Activated naive CD4-positive, alpha-beta T cell treated with anti-CD3 and anti-CD28 coated beads, Interleukin-2, amount 10 ng/mL, durations not matched to agents 7 days and 5 days (primary cell): ENCODE measurements around the gene KLF11.

Source experiments
- CTCF ChIA-PET: fragments of 350-600 bp; sonication (Branson Sonifier 250); formaldehyde crosslinking; loops from one replicate; lab custom pipeline; 2021; ENCODE audit warnings: antibody characterized with exemption; lab: Charles Lee
- DNase-seq: peaks from one replicate; pipeline ENCODE4 v3.0.0-alpha.2; 2020
- H3K27ac Mint-ChIP-seq: one replicate; pipeline ENCODE4 v1.8.0; 2021; ENCODE audit warnings: mild to moderate bottlenecking, moderate library complexity, mixed read lengths
- H3K27me3 Mint-ChIP-seq: one replicate; pipeline ENCODE4 v1.8.0; 2021; ENCODE audit warnings: mild to moderate bottlenecking, mixed read lengths
- H3K36me3 Mint-ChIP-seq: one replicate; pipeline ENCODE4 v1.8.0; 2021; ENCODE audit warnings: mixed read lengths
- H3K4me1 Mint-ChIP-seq: one replicate; pipeline ENCODE4 v1.8.0; 2021; ENCODE audit warnings: mixed read lengths
- H3K4me3 Mint-ChIP-seq: one replicate; pipeline ENCODE4 v1.8.0; 2021; ENCODE audit warnings: mild to moderate bottlenecking, moderate library complexity, mixed read lengths
- H3K9me3 Mint-ChIP-seq: one replicate; pipeline ENCODE4 v1.8.0; 2021; ENCODE audit warnings: mixed read lengths

Gene KLF11

GRCh38 chr2:10052216-10052615 lies 8.9 kb downstream of the KLF11 start:
- no peaks in the 10 kb centered on the region for H3K9me3 Mint-ChIP-seq
- CTCF ChIA-PET, result interaction anchor here (0.6 to 7.2 kb wide), 9 partner anchors 14 to 383 kb away, joined by 3 to 110 read pairs (median 4); no protein-coding TSS in a partner anchor
- peaks cover 22% of the 10 kb centered on the region for H3K27me3 Mint-ChIP-seq
- peaks cover 3% of the 10 kb centered on the region for H3K4me1 Mint-ChIP-seq
- no peak overlapping the region for H3K4me3 Mint-ChIP-seq
- DNase-seq, result no peak
- no peak overlapping the region for H3K27ac Mint-ChIP-seq
- H3K36me3 Mint-ChIP-seq, result peaks cover 23% of the 10 kb centered on the region

GRCh38 chr2:10053351-10053750 lies 10.0 kb downstream of the KLF11 start:
- H3K27me3 Mint-ChIP-seq, result peaks cover 34% of the 10 kb centered on the region

GRCh38 chr2:10054424-10054823 lies 11.1 kb downstream of the KLF11 start:
- Mint-ChIP-seq H3K27me3 (peaks cover 38% of the 10 kb centered on the region), H3K27ac (no peak overlapping the region), H3K4me1 (peaks cover 6% of the 10 kb centered on the region), H3K9me3 (no peaks in the 10 kb centered on the region), H3K4me3 (no peak overlapping the region), H3K36me3 (peaks cover 17% of the 10 kb centered on the region)
- CTCF ChIA-PET, result interaction anchor here (1.3 kb wide), 1 partner anchor 241 kb away, joined by 10 read pairs; no protein-coding TSS in a partner anchor
- DNase-seq, result no peak

More at GRCh38 chr2:10053351-10053750, 10.0 kb downstream of the KLF11 start:
- peaks cover 18% of the 10 kb centered on the region for H3K36me3 Mint-ChIP-seq
- H3K9me3 Mint-ChIP-seq, result no peaks in the 10 kb centered on the region
- H3K4me1 Mint-ChIP-seq, result peaks cover 6% of the 10 kb centered on the region
- CTCF ChIA-PET, result interaction anchor here (0.7 to 1.2 kb wide), 3 partner anchors 13 to 254 kb away, joined by 3 to 4 read pairs (median 3); no protein-coding TSS in a partner anchor
- no peak overlapping the region for H3K4me3 Mint-ChIP-seq
- no peak overlapping the region for H3K27ac Mint-ChIP-seq
- DNase-seq, result no peak

GRCh38 chr2:10054976-10055375 lies 11.6 kb downstream of the KLF11 start:
- Mint-ChIP-seq H3K9me3 (no peaks in the 10 kb centered on the region), H3K27ac (no peak overlapping the region), H3K27me3 (peaks cover 40% of the 10 kb centered on the region), H3K4me3 (no peak overlapping the region), H3K4me1 (peaks cover 6% of the 10 kb centered on the region), H3K36me3 (peaks cover 15% of the 10 kb centered on the region)
- no peak for DNase-seq
- CTCF ChIA-PET, result interaction anchor here (1.3 kb wide), 1 partner anchor 242 kb away, joined by 10 read pairs; no protein-coding TSS in a partner anchor

- H3K27me3 Mint-ChIP-seq, result peaks cover 53% of the 10 kb centered on the region
- CTCF ChIA-PET, result interaction anchor here (1.0 to 2.4 kb wide), 5 partner anchors 8 to 243 kb away, joined by 3 to 12 read pairs (median 5); no protein-coding TSS in a partner anchor
- H3K4me3 Mint-ChIP-seq, result no peak overlapping the region
- H3K4me1 Mint-ChIP-seq, result peaks cover 6% of the 10 kb centered on the region
- no peak for DNase-seq
- H3K36me3 Mint-ChIP-seq, result peaks cover 15% of the 10 kb centered on the region
- peak overlapping the region; percentile 55 for H3K27ac Mint-ChIP-seq
- H3K9me3 Mint-ChIP-seq, result no peaks in the 10 kb centered on the region
Observed at GRCh38 chr2:10056439-10056838, 13.1 kb downstream of the KLF11 start.

GRCh38 chr2:10057231-10058107 lies 14.1 kb downstream of the KLF11 start:
- no peak overlapping the region for H3K4me3 Mint-ChIP-seq
- peaks cover 10% of the 10 kb centered on the region for H3K36me3 Mint-ChIP-seq
- no peak for DNase-seq
- no peak overlapping the region for H3K27ac Mint-ChIP-seq
- H3K9me3 Mint-ChIP-seq, result no peaks in the 10 kb centered on the region
- CTCF ChIA-PET, result interaction anchor here (1.0 to 2.4 kb wide), 9 partner anchors 9 to 288 kb away, joined by 3 to 12 read pairs (median 5); no protein-coding TSS in a partner anchor
- peaks cover 6% of the 10 kb centered on the region for H3K4me1 Mint-ChIP-seq
- H3K27me3 Mint-ChIP-seq, result peaks cover 60% of the 10 kb centered on the region

GRCh38 chr2:10058251-10059015 lies 15.1 kb downstream of the KLF11 start:
- Mint-ChIP-seq H3K9me3 (no peaks in the 10 kb centered on the region), H3K4me3 (no peak overlapping the region), H3K4me1 (peaks cover 6% of the 10 kb centered on the region), H3K27me3 (peaks cover 67% of the 10 kb centered on the region), H3K36me3 (peaks cover 5% of the 10 kb centered on the region), H3K27ac (no peak overlapping the region)
- DNase-seq, result no peak
- CTCF ChIA-PET, result interaction anchor here (1.4 to 2.4 kb wide), 6 partner anchors 12 to 289 kb away, joined by 3 to 12 read pairs (median 10); no protein-coding TSS in a partner anchor

- CTCF ChIA-PET, result interaction anchor here (0.7 to 2.4 kb wide), 7 partner anchors 11 to 289 kb away, joined by 3 to 12 read pairs (median 9); no protein-coding TSS in a partner anchor
- Mint-ChIP-seq H3K27me3 (peaks cover 67% of the 10 kb centered on the region), H3K27ac (no peak overlapping the region), H3K9me3 (no peaks in the 10 kb centered on the region), H3K36me3 (peaks cover 2% of the 10 kb centered on the region), H3K4me3 (no peak overlapping the region), H3K4me1 (peaks cover 6% of the 10 kb centered on the region)
- DNase-seq, result no peak
Observed at GRCh38 chr2:10059016-10059351, 15.6 kb downstream of the KLF11 start.

GRCh38 chr2:10059552-10060335 lies 16.4 kb downstream of the KLF11 start:
- Mint-ChIP-seq H3K27ac (no peak overlapping the region), H3K4me1 (peaks cover 6% of the 10 kb centered on the region), H3K27me3 (peaks cover 67% of the 10 kb centered on the region), H3K9me3 (no peaks in the 10 kb centered on the region), H3K36me3 (no peaks in the 10 kb centered on the region), H3K4me3 (no peak overlapping the region)
- DNase-seq, result no peak
- CTCF ChIA-PET, result interaction anchor here (0.7 to 2.7 kb wide), 4 partner anchors 11 to 245 kb away, joined by 3 to 7 read pairs (median 4); no protein-coding TSS in a partner anchor

GRCh38 chr2:10061221-10061925 lies 18.0 kb downstream of the KLF11 start:
- no peak for DNase-seq
- CTCF ChIA-PET, result interaction anchor here (0.6 to 2.7 kb wide), 3 partner anchors 11 to 36 kb away, joined by 3 to 7 read pairs (median 6); no protein-coding TSS in a partner anchor
- Mint-ChIP-seq H3K4me3 (no peak overlapping the region), H3K27ac (peak overlapping the region; percentile 12), H3K36me3 (no peaks in the 10 kb centered on the region), H3K27me3 (peaks cover 68% of the 10 kb centered on the region), H3K4me1 (peaks cover 14% of the 10 kb centered on the region), H3K9me3 (no peaks in the 10 kb centered on the region)

GRCh38 chr2:10062931-10063365 lies 19.6 kb downstream of the KLF11 start:
- peaks cover 57% of the 10 kb centered on the region for H3K27me3 Mint-ChIP-seq
- H3K4me1 Mint-ChIP-seq, result peaks cover 8% of the 10 kb centered on the region
- CTCF ChIA-PET, result interaction anchor here (0.6 kb wide), 1 partner anchor 9 kb away, joined by 3 read pairs; no protein-coding TSS in a partner anchor
- H3K4me3 Mint-ChIP-seq, result no peak overlapping the region
- H3K36me3 Mint-ChIP-seq, result no peaks in the 10 kb centered on the region
- H3K27ac Mint-ChIP-seq, result no peak overlapping the region
- DNase-seq, result no peak
- peaks cover 3% of the 10 kb centered on the region for H3K9me3 Mint-ChIP-seq

GRCh38 chr2:10063566-10063965 lies 20.2 kb downstream of the KLF11 start:
- Mint-ChIP-seq H3K4me3 (no peak overlapping the region), H3K4me1 (peaks cover 8% of the 10 kb centered on the region), H3K9me3 (peaks cover 4% of the 10 kb centered on the region), H3K27me3 (peaks cover 52% of the 10 kb centered on the region), H3K36me3 (no peaks in the 10 kb centered on the region), H3K27ac (no peak overlapping the region)
- CTCF ChIA-PET, result no interaction called here
- no peak for DNase-seq
